ENCODE measurements around the gene PDE6H. TPM values are rescaled to one million over a fixed set of nuclear protein-coding genes. Genes with fewer than 3 reads are reported as not detected.

Gene PDE6H
- total and polyA plus RNA-seq, 12 donors: 0.48 to 5.9 (median 1.5) TPM; not detected in 8

GRCh38 chr12:14928931-14929330 lies 43.9 kb upstream of the PDE6H start:
- WGBS, 4 donors: 62 to 69% (median 63%) methylated on average over 4 of the region's 4 CpGs
- TF ChIP-seq CTCF (IDR thresholded peaks at IDR 0.05): no peak
- no peak for TF ChIP-seq POLR2A (IDR thresholded peaks at IDR 0.05)
- no peaks in the 10 kb centered on the region for H3K27me3 ChIP-seq
- H3K4me1 ChIP-seq (replicated peaks in 1 of 2): no peaks in the 10 kb centered on the region
- peak overlapping the region in 1 of 5 donors; percentile 15 for H3K27ac ChIP-seq
- H3K4me3 ChIP-seq: no peak overlapping the region
- no peak for DNase-seq
- intact Hi-C loops (cut with DNase I): no loop called here
- no peaks in the 10 kb centered on the region for H3K36me3 ChIP-seq (replicated peaks in 1 of 2)
- H3K9me3 ChIP-seq (replicated peaks in 1 of 3): no peaks in the 10 kb centered on the region

- Histone ChIP-seq H3K4me1 (replicated peaks in 1 of 2) (no peaks in the 10 kb centered on the region), H3K27me3 (no peaks in the 10 kb centered on the region), H3K36me3 (replicated peaks in 1 of 2) (no peaks in the 10 kb centered on the region), H3K27ac (no peak overlapping the region), H3K4me3 (no peak overlapping the region), H3K9me3 (replicated peaks in 1 of 3) (no peaks in the 10 kb centered on the region)
- DNase-seq: no peak
- intact Hi-C loops (cut with DNase I): no loop called here
- TF ChIP-seq CTCF (IDR thresholded peaks at IDR 0.05) (no peak), POLR2A (IDR thresholded peaks at IDR 0.05) (no peak)
Observed at GRCh38 chr12:14930299-14930698, 42.5 kb upstream of the PDE6H start.

GRCh38 chr12:14931359-14931758 lies 41.5 kb upstream of the PDE6H start:
- no peaks in the 10 kb centered on the region for H3K27me3 ChIP-seq
- no peak overlapping the region for H3K4me3 ChIP-seq
- no peak overlapping the region for H3K27ac ChIP-seq
- TF ChIP-seq CTCF (IDR thresholded peaks at IDR 0.05): no peak
- no peak for TF ChIP-seq POLR2A (IDR thresholded peaks at IDR 0.05)
- DNase-seq: no peak
- no peaks in the 10 kb centered on the region for H3K36me3 ChIP-seq (replicated peaks in 1 of 2)
- WGBS, 4 donors: 75 to 87% (median 80%) methylated on average over 4 of the region's 4 CpGs
- H3K9me3 ChIP-seq (replicated peaks in 1 of 3): no peaks in the 10 kb centered on the region
- intact Hi-C loops (cut with DNase I): no loop called here
- no peaks in the 10 kb centered on the region for H3K4me1 ChIP-seq (replicated peaks in 1 of 2)

DNA sequence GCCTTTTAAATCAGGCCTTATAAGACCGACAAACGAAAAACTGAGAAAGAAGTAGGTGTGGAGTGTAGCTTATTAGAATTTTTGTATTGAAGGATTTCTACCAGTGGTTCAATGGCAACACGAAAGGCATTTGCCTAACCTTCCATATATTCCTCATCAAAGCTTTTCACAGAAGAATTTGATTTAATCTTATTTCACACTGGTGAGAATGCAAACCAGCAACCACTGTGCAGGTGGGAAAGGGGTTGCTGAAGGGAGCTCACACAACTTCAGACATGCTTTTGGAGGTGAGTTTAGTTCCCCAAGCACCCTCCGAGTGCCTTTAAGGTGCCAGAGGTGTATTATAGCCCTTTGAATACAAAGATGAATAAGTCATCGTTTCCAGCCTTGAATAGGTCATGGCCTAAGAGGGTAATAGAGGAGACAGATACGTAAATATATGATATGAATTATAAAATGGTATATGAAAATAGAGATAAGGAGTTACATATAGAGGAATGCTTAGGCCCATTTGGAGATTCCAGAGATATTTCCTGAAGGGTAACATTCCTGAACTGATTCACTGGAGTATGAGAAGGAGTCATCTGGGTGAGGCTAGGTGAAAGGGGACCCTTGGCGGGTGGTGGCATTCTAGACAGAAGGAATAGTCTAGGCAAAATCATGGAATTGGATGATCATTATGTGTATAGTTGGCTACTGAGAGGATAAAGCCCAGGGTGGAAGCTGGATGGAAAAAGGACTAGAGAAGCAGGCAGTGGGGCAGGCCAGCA lies 40.9 kb upstream of the PDE6H start:
- 86 to 90% (median 88%) methylated on average over 7 of the region's 7 CpGs for WGBS, 4 donors
- Histone ChIP-seq H3K4me3 (no peak overlapping the region), H3K9me3 (replicated peaks in 1 of 3) (no peaks in the 10 kb centered on the region), H3K36me3 (replicated peaks in 1 of 2) (no peaks in the 10 kb centered on the region), H3K4me1 (replicated peaks in 1 of 2) (no peaks in the 10 kb centered on the region), H3K27me3 (no peaks in the 10 kb centered on the region), H3K27ac (no peak overlapping the region)
- DNase-seq: no peak
- TF ChIP-seq POLR2A (IDR thresholded peaks at IDR 0.05): no peak
- TF ChIP-seq CTCF (IDR thresholded peaks at IDR 0.05): no peak
- intact Hi-C loops (cut with DNase I): no loop called here

Data from adrenal gland (tissue), 12 donors.